ENCODE measurements around the gene MRPS31. TPM values are rescaled to one million over a fixed set of nuclear protein-coding genes. Genes with fewer than 3 reads are reported as not detected.

MRPS31 gene
- total RNA-seq (2013; cell fraction: nucleolus; rRNA removed): 47.7 and 57.4 TPM in 2 replicates
- total RNA-seq (2014; rRNA removed): 20.3 and 21.9 TPM in 2 replicates
- total RNA-seq (2014; rRNA removed; fragmentation: Illumina TruSeq; extraction: Trizol): 41.9 and 45.4 TPM in 2 replicates
- total RNA-seq (2021): 25.8 and 27.1 TPM in 2 replicates
- polyA plus RNA-seq (2011; ENCODE audit: low read depth): 19.2 TPM
- 41.4 and 58.2 TPM in 2 replicates for polyA plus RNA-seq (2011; rRNA removed)
- polyA plus RNA-seq (2011; cell fraction: cytosol; rRNA removed): 12.9 and 16.4 TPM in 2 replicates
- polyA plus RNA-seq (2011; cell fraction: nucleus; rRNA removed): 35.3 and 38.7 TPM in 2 replicates
- polyA plus RNA-seq (2012): 26.6 and 29.0 TPM in 2 replicates
- 44.3 and 53.7 TPM in 2 replicates for polyA plus RNA-seq (2014; fragmentation: Illumina TruSeq; extraction: Trizol)
- 10 to 100 TPM; 50.6 to 60.9 TPM for polyA plus RNA-seq (2014; fragmentation: Nextera tagmentation; extraction: Ambion mirVana)
- 27.5 and 33.7 TPM in 2 replicates for polyA plus RNA-seq (2014; rRNA removed)
- 10 to 100 TPM; 47.8 to 56.3 TPM for polyA plus RNA-seq (2016; fragmentation: Nextera tagmentation; extraction: Ambion mirVana)
- 10.3 and 12.1 TPM in 2 replicates for polyA minus RNA-seq (2011; rRNA and poly(A)+ RNA removed)
- 4.9 and 6.4 TPM in 2 replicates for polyA minus RNA-seq (2011; cell fraction: cytosol; rRNA and poly(A)+ RNA removed)
- polyA minus RNA-seq (2011; cell fraction: nucleus; rRNA and poly(A)+ RNA removed): 10.9 and 15.6 TPM in 2 replicates
- Bru-seq, nascent RNA: percentile 82 among the genes with signal in this experiment
- percentile 79 among the genes with signal in this experiment for BruChase-seq, experiment 1, labeled RNA remaining after a 6-hour chase
- BruChase-seq, experiment 2, labeled RNA remaining after a 2-hour chase: percentile 80 among the genes with signal in this experiment
- long read RNA-seq, experiment 1, transcript MRPS31-201 (7 exons, 1,462 nt): major isoform, 30 of 41 reads
- long read RNA-seq, experiment 1, partial matches to known transcripts: 10 of 41 reads
- long read RNA-seq, experiment 1, other reads (novel, unspliced or antisense): 1 of 41 reads
- long read RNA-seq, experiment 2, transcript MRPS31-201 (7 exons, 1,462 nt): major isoform, 111 of 186 reads
- long read RNA-seq, experiment 2, partial matches to known transcripts: 64 of 186 reads
- long read RNA-seq, experiment 2, other reads (novel, unspliced or antisense): 10 of 186 reads

GRCh38 chr13:40770934-40771618 is at the start of gene MRPS31:
Gene MRPS31 (minus strand): TSS chr13:40771190. CDS start chr13:40771136, 54 bp downstream.
- WGBS (ENCODE audit: insufficient coverage, insufficient replicate concordance, low lambda C conversion rate, missing lambda C conversion rate): 1% methylated on average over 51 of the region's 52 CpGs
- ChIA-PET POLR2A (interaction anchor here (0.7 kb wide), 3 partner anchors 16 to 46 kb away, joined by 3 to 6 read pairs (median 4); no protein-coding TSS in a partner anchor), RAD21 (ENCODE audit: unreplicated experiment) (interaction anchor here (0.6 kb wide), 1 partner anchor 142 kb away, joined by 3 read pairs; no protein-coding TSS in a partner anchor), SMC1A (ENCODE audit: uncharacterized antibody, unreplicated experiment) (interaction anchor here (1.0 to 1.6 kb wide), 3 partner anchors 14 to 711 kb away, joined by 3 to 4 read pairs (median 3); no protein-coding TSS in a partner anchor), CTCF (interaction anchor here (0.7 kb wide), 1 partner anchor 22 kb away, joined by 3 read pairs; no protein-coding TSS in a partner anchor)
- H3K79me2 ChIP-seq (ENCODE audit: control insufficient read depth, insufficient read depth, low read length): peaks cover 26% of the 10 kb centered on the region
- intact Hi-C loops (cut with micrococcal nuclease; ENCODE audit: unreplicated experiment): loop anchor here (10.0 kb wide), 1 partner anchor 986 kb away; no protein-coding TSS in a partner anchor
- H4K20me1 ChIP-seq (ENCODE audit: control insufficient read depth, insufficient read depth): no peaks in the 10 kb centered on the region
- H2AFZ ChIP-seq (ENCODE audit: control insufficient read depth, low read depth, low read length): peak within 1 kb of the TSS; percentile 98
- no peaks in the 10 kb centered on the region for H3K9me3 ChIP-seq (replicated peaks; ENCODE audit: control insufficient read depth, insufficient read depth, low read length)
- peaks cover 3% of the 10 kb centered on the region; the same call in 1 of the 2 replicates for H3K4me1 ChIP-seq (ENCODE audit: control insufficient read depth, insufficient read depth, low read length)
- DNase-seq (ENCODE audit: low read depth, low spot score) (peak; percentile 77), FAIRE-seq (no peak), ATAC-seq (peak; percentile 99)
- peak within 1 kb of the TSS; percentile 97 for H3K4me2 ChIP-seq (ENCODE audit: control insufficient read depth, insufficient read depth)
- in situ Hi-C loops (cut with MboI): no loop called here
- H3K27ac ChIP-seq (ENCODE audit: control insufficient read depth, insufficient read depth): peak within 1 kb of the TSS; percentile 94
- no TSS peak for BruUV-seq (replicated peaks)
- H3K9ac ChIP-seq (ENCODE audit: control insufficient read depth, insufficient read depth, low read length): peak within 1 kb of the TSS; percentile 88
- H3K4me3 ChIP-seq: peak within 1 kb of the TSS; percentile 80
- no peaks in the 10 kb centered on the region for H3K27me3 ChIP-seq (replicated peaks in 1 of 2; ENCODE audit: control insufficient read depth in 2 of 2, insufficient read depth in 2 of 2, low read length in 1 of 2)
- 0 out of 4 replicates have a peak, but pooled peaks cover 0 to 2% of the 10 kb centered on the region in 2 experiments for H3K36me3 ChIP-seq (ENCODE audit: control insufficient read depth in 2 of 2, insufficient read depth in 2 of 2, low read length in 1 of 2)
- TF ChIP-seq CREM (IDR thresholded peaks at IDR 0.05; ENCODE audit: low read depth) (peak; percentile 83), CUX1 (IDR thresholded peaks at IDR 0.05; ENCODE audit: insufficient replicate concordance, low read depth, low read length) (no peak), STAT1 (conservative IDR thresholded peaks at IDR 0.05) (peak; percentile 99), TCF12 (IDR thresholded peaks at IDR 0.05; ENCODE audit: low read depth, low read length) (peak; percentile 69; the same call in 1 of the 2 replicates), EED (IDR thresholded peaks at IDR 0.05; ENCODE audit: low read depth) (peak; percentile 73; the same call in 1 of the 2 replicates), SPI1 (IDR thresholded peaks at IDR 0.05; ENCODE audit: borderline replicate concordance, insufficient read depth, low read depth, low read length) (0 out of 2 replicates have a peak, but pooled peaks have one; percentile 32), ZBTB33 (IDR thresholded peaks at IDR 0.05) (no peak), BRCA1 (IDR thresholded peaks at IDR 0.05; ENCODE audit: low read depth, low read length) (no peak), MEF2A (IDR thresholded peaks at IDR 0.05; ENCODE audit: insufficient read depth, low read depth, low read length) (0 out of 2 replicates have a peak, but pooled peaks have one; percentile 72), MTA2 (IDR thresholded peaks at IDR 0.05; ENCODE audit: low read depth) (peak; percentile 53; the same call in 1 of the 2 replicates), CHD4 (IDR thresholded peaks at IDR 0.05) (no peak)
